GM12878 (cell line): Measurements from ENCODE around the gene POTEG. TPM values are rescaled to one million over a fixed set of nuclear protein-coding genes. Genes with fewer than 3 reads are reported as not detected.
"Not testable (repeated sequence)": the region's sequence is repeated elsewhere in the genome, so short reads cannot be mapped to it uniquely, and the experiment has no call there.

Experiments used
- ATAC-seq: fragments of 200-7000 bp; cut with Tn5 transposase; 3 replicates; pipeline ENCODE4 v1.9.1; 2020; ENCODE audit warnings: mild to moderate bottlenecking, moderate library complexity
- Bru-seq: library from RNA; stranded (reverse); fragments of 400-500 nt; gene quantifications from one replicate; lab custom pipeline; 2021; lab: Mats Ljungman, UMichigan
- BruChase-seq, 2 experiments: library from RNA; stranded (reverse); fragments of 400-500 nt; gene quantifications; one replicate each; lab custom pipeline; 2021; lab: Mats Ljungman, UMichigan
- BruUV-seq: library from RNA; stranded (reverse); fragments of 400-500 nt; replicated peaks from 2 replicates; lab custom pipeline; 2021; lab: Mats Ljungman, UMichigan
- CTCF ChIA-PET: fragments of 300-600 bp; sonication (Branson Sonifier 250); formaldehyde crosslinking; extraction: SDS; loops from one replicate; lab custom pipeline; 2021; ENCODE audit warnings: inconsistent platforms; lab: Yijun Ruan, JAX
- POLR2A ChIA-PET: fragments of 350-600 bp; formaldehyde crosslinking; extraction: SDS; loops from one replicate; lab custom pipeline; 2021; ENCODE audit warnings: inconsistent platforms; lab: Charles Lee
- RAD21 ChIA-PET: fragments of 300-600 bp; sonication (Branson Sonifier 250); formaldehyde crosslinking; loops from one replicate; lab custom pipeline; 2023; ENCODE audit warnings: antibody characterized with exemption; ENCODE audit not compliant: unreplicated experiment; lab: Charles Lee
- SMC1A ChIA-PET: fragments of 300-600 bp; sonication (Branson Sonifier 250); formaldehyde crosslinking; loops from one replicate; lab custom pipeline; 2023; ENCODE audit not compliant: unreplicated experiment, uncharacterized antibody; lab: Charles Lee
- DNase-seq: peaks from one replicate; pipeline ENCODE4 v3.0.0-alpha.2; 2011; ENCODE audit warnings: low read depth, low spot score
- FAIRE-seq: peaks from 3 replicates; lab custom pipeline; 2011; peaks lifted over from hg19 to GRCh38; lab: Jason Lieb, UNC
- H2AFZ ChIP-seq: 2 replicates; pipeline ENCODE4 v1.6.0; 2011; ENCODE audit warnings: low read depth, low read length, control low read depth; ENCODE audit not compliant: control insufficient read depth
- H3K27ac ChIP-seq: 2 replicates; pipeline ENCODE4 v1.5.1; 2011; ENCODE audit warnings: control low read depth; ENCODE audit not compliant: control insufficient read depth, insufficient read depth
- H3K27me3 ChIP-seq, 2 experiments: replicated peaks in 1 of 2; 2 replicates each; pipeline versions ENCODE4 v1.6.0 to v1.6.1; 2011; ENCODE audit warnings: low read length in 1 of 2; ENCODE audit not compliant: control insufficient read depth in 2 of 2, insufficient read depth in 2 of 2
- H3K36me3 ChIP-seq, 2 experiments: 2 replicates each; pipeline ENCODE4 v1.5.1; 2011; ENCODE audit warnings: low read length in 1 of 2; ENCODE audit not compliant: control insufficient read depth in 2 of 2, insufficient read depth in 2 of 2
- H3K4me1 ChIP-seq: 2 replicates; pipeline ENCODE4 v1.6.1; 2011; ENCODE audit warnings: mild to moderate bottlenecking, low read length, moderate library complexity, mixed read lengths; ENCODE audit not compliant: control insufficient read depth, insufficient read depth
- H3K4me2 ChIP-seq: 2 replicates; pipeline ENCODE4 v1.6.0; 2011; ENCODE audit warnings: control low read depth; ENCODE audit not compliant: control insufficient read depth, insufficient read depth
- H3K4me3 ChIP-seq: fragments of 200-600 bp; sonication (generic); 2 replicates; pipeline ENCODE4 v1.5.1; 2016
- H3K79me2 ChIP-seq: 2 replicates; pipeline ENCODE4 v1.6.0; 2011; ENCODE audit warnings: low read length; ENCODE audit not compliant: control insufficient read depth, insufficient read depth
- H3K9ac ChIP-seq: 2 replicates; pipeline ENCODE4 v1.8.0; 2011; ENCODE audit warnings: low read length, control low read depth, mixed read lengths; ENCODE audit not compliant: control insufficient read depth, insufficient read depth
- H3K9me3 ChIP-seq: replicated peaks from 3 replicates; pipeline ENCODE4 v1.5.1; 2011; ENCODE audit warnings: mild to moderate bottlenecking, low read length; ENCODE audit not compliant: control insufficient read depth, insufficient read depth
- H4K20me1 ChIP-seq: 2 replicates; pipeline ENCODE4 v1.6.0; 2011; ENCODE audit not compliant: control insufficient read depth, insufficient read depth
- WGBS: methylation state at CpG from one replicate; pipeline ENCODE4 v1.1.6; 2016; ENCODE audit warnings: low lambda C conversion rate; ENCODE audit not compliant: insufficient replicate concordance, insufficient coverage; ENCODE audit errors: missing lambda C conversion rate; 5-methylcytosine and 5-hydroxymethylcytosine counted together
- in situ Hi-C: fragments of 300-500 bp; cut with MboI; formaldehyde crosslinking; loops from 9 replicates; pipeline ENCODE4 v1.14.3; 2018; ENCODE audit warnings: mixed read lengths
- intact Hi-C: fragments of 100-400 bp; cut with micrococcal nuclease; formaldehyde crosslinking; loops from one replicate; pipeline ENCODE4 v1.14.2; 2022; ENCODE audit not compliant: unreplicated experiment
- long read RNA-seq, 2 experiments: library from polyadenylated mRNA; unstranded; transcript quantifications; one replicate each; pipeline ENCODE4 v2.0.0, GENCODE V29; 2019 to 2020
- polyA minus RNA-seq, 3 experiments: library from RNA; depleted of rRNA, polyadenylated mRNA; stranded (reverse); fragments of >200 nt; gene quantifications; 2 replicates each; pipeline ENCODE4 v1.2.3, GENCODE V29; 2011
- polyA plus RNA-seq, 11 experiments: library from polyadenylated mRNA; depleted of rRNA in 4 of 11; unstranded in 6 of 11; stranded (reverse) in 5 of 11; fragments of >200 nt; fragmentation: Nextera tagmentation in 4 of 11; fragmentation: Illumina TruSeq in 1 of 11; extraction: Ambion mirVana in 4 of 11; extraction: Trizol in 1 of 11; gene quantifications; 1 replicate in 1 of 11; 2 replicates in 10 of 11; pipeline versions ENCODE4 v1.2.1 to v1.2.3, GENCODE V29; 2011 to 2016; ENCODE audit warnings: inconsistent platforms in 2 of 11, missing spikeins in 2 of 11, low read depth in 1 of 11
- total RNA-seq, 4 experiments: library from RNA; depleted of rRNA in 3 of 4; stranded (reverse); fragments of >200 nt in 3 of 4; fragmentation: Illumina TruSeq in 1 of 4; extraction: Trizol in 1 of 4; gene quantifications; 2 replicates each; pipeline versions ENCODE4 v1.2.1 to v1.2.3, GENCODE V29; 2013 to 2021

Gene POTEG
- 2.8 and 3.4 TPM in 2 replicates for total RNA-seq (2013; cell fraction: nucleolus; rRNA removed)
- total RNA-seq (2014; rRNA removed) (1.8 TPM in 2 replicates), total RNA-seq (2014; rRNA removed; fragmentation: Illumina TruSeq; extraction: Trizol) (1.7 and 2.2 TPM in 2 replicates), total RNA-seq (2021) (1.6 and 1.7 TPM in 2 replicates), polyA plus RNA-seq (2011; rRNA removed) (0.06 TPM in 1 of 2 replicates, not detected in the other), polyA plus RNA-seq (2014; fragmentation: Illumina TruSeq; extraction: Trizol) (0.16 and 0.72 TPM in 2 replicates), polyA plus RNA-seq (2014; fragmentation: Nextera tagmentation; extraction: Ambion mirVana) (not detected), polyA plus RNA-seq (2014; rRNA removed) (0.70 and 0.99 TPM in 2 replicates), polyA plus RNA-seq (2016; fragmentation: Nextera tagmentation; extraction: Ambion mirVana) (under 1 TPM in 1 of 2 experiments, not detected in 1; 0.06 TPM), polyA minus RNA-seq (2011; rRNA and poly(A)+ RNA removed) (0.15 and 0.29 TPM in 2 replicates), Bru-seq, nascent RNA (percentile 3 among the genes with signal in this experiment), BruChase-seq, experiment 1, labeled RNA remaining after a 6-hour chase (percentile 3 among the genes with signal in this experiment), BruChase-seq, experiment 2, labeled RNA remaining after a 2-hour chase (percentile 4 among the genes with signal in this experiment)
- polyA plus RNA-seq (2011; ENCODE audit: low read depth): not detected
- polyA plus RNA-seq (2011; cell fraction: cytosol; rRNA removed): not detected in 2 replicates
- polyA plus RNA-seq (2011; cell fraction: nucleus; rRNA removed): 0.13 TPM in 2 replicates
- polyA plus RNA-seq (2012): 0.15 and 0.20 TPM in 2 replicates
- polyA minus RNA-seq (2011; cell fraction: cytosol; rRNA and poly(A)+ RNA removed): not detected in 2 replicates
- polyA minus RNA-seq (2011; cell fraction: nucleus; rRNA and poly(A)+ RNA removed): not detected in 2 replicates
- long read RNA-seq, experiment 1: 0 reads
- long read RNA-seq, experiment 2, partial matches to known transcripts: 0 of 1 reads
- long read RNA-seq, experiment 2, other reads (novel, unspliced or antisense): 1 of 1 reads

GRCh38 chr14:19434241-19434640, at the start of gene POTEG:
POTEG (minus strand) TSS chr14:19434341; CDS start chr14:19434289, 52 bp downstream.
- intact Hi-C loops, DNase-seq, H3K36me3 ChIP-seq, SMC1A ChIA-PET, POLR2A ChIA-PET, H3K9ac ChIP-seq, H3K27me3 ChIP-seq, RAD21 ChIA-PET, H3K4me1 ChIP-seq, H4K20me1 ChIP-seq, H2AFZ ChIP-seq, BruUV-seq, H3K4me2 ChIP-seq, H3K79me2 ChIP-seq, H3K4me3 ChIP-seq, H3K27ac ChIP-seq, CTCF ChIA-PET, FAIRE-seq, in situ Hi-C loops, H3K9me3 ChIP-seq, ATAC-seq: not testable (repeated sequence)
- WGBS: no CpG with 5 or more reads among the region's 12 CpGs

GRCh38 chr14:19482093-19482492, 48.0 kb upstream of the POTEG start:
- BruUV-seq, H3K36me3 ChIP-seq, RAD21 ChIA-PET, H3K27me3 ChIP-seq, in situ Hi-C loops, H3K9me3 ChIP-seq, intact Hi-C loops, DNase-seq, CTCF ChIA-PET, H3K9ac ChIP-seq, H4K20me1 ChIP-seq, H3K27ac ChIP-seq, SMC1A ChIA-PET, H3K4me3 ChIP-seq, H3K79me2 ChIP-seq, FAIRE-seq, ATAC-seq, H3K4me2 ChIP-seq, H2AFZ ChIP-seq, H3K4me1 ChIP-seq, POLR2A ChIA-PET: not testable (repeated sequence)
- no CpG with 5 or more reads among the region's 16 CpGs for WGBS

GRCh38 chr14:19481421-19481820, 47.3 kb upstream of the POTEG start:
- H3K9ac ChIP-seq, DNase-seq, RAD21 ChIA-PET, H3K36me3 ChIP-seq, intact Hi-C loops, ATAC-seq, POLR2A ChIA-PET, H3K27ac ChIP-seq, H3K9me3 ChIP-seq, H3K27me3 ChIP-seq, SMC1A ChIA-PET, H3K4me3 ChIP-seq, CTCF ChIA-PET, H4K20me1 ChIP-seq, in situ Hi-C loops, FAIRE-seq, H3K4me1 ChIP-seq, H3K4me2 ChIP-seq, BruUV-seq, H2AFZ ChIP-seq, H3K79me2 ChIP-seq: not testable (repeated sequence)
- 81% methylated on average over 2 of the region's 16 CpGs for WGBS
